Lower lobe of right lung (tissue), 2 donors: ENCODE data around the gene PUS1. TPM values are rescaled to one million over a fixed set of nuclear protein-coding genes. Genes with fewer than 3 reads are reported as not detected.

Source experiments
- ATAC-seq, 2 donors: fragments of 200-7000 bp; cut with Tn5 transposase; one replicate each; pipeline ENCODE4 v1.9.1; 2020 to 2022; ENCODE audit warnings: mild to moderate bottlenecking in 2 of 2, moderate library complexity in 2 of 2
- DNase-seq: peaks from one replicate; pipeline ENCODE4 v3.0.0-alpha.2; 2020
- H3K27ac ChIP-seq: fragments of 200-600 bp; one replicate; pipeline ENCODE4 v1.8.0; 2022
- H3K27me3 ChIP-seq: fragments of 200-600 bp; one replicate; pipeline ENCODE4 v1.8.0; 2022; ENCODE audit warnings: low read depth
- H3K36me3 ChIP-seq: fragments of 200-600 bp; one replicate; pipeline ENCODE4 v1.8.0; 2022; ENCODE audit warnings: mild to moderate bottlenecking
- H3K4me1 ChIP-seq: fragments of 200-600 bp; one replicate; pipeline ENCODE4 v1.8.0; 2022
- H3K4me3 ChIP-seq: fragments of 200-600 bp; one replicate; pipeline ENCODE4 v1.8.0; 2022; ENCODE audit warnings: mild to moderate bottlenecking
- H3K9me3 ChIP-seq: fragments of 200-600 bp; one replicate; pipeline ENCODE4 v1.8.0; 2022
- CTCF ChIP-seq: fragments of 200-600 bp; IDR thresholded peaks from one replicate; pipeline ENCODE4 v1.8.0; 2022; ENCODE audit warnings: antibody characterized with exemption, mild to moderate bottlenecking
- intact Hi-C: fragments of 100-400 bp; cut with DNase I; formaldehyde crosslinking; loops from one replicate; pipeline ENCODE4 v1.11.0; 2022
- total RNA-seq: library from RNA; stranded (reverse); fragmentation: NEBNext Ultra II Directional; extraction: Animal tissue kit (Norgen Biotek cat#: 25700); gene quantifications from one replicate; pipeline ENCODE4 v1.2.1, GENCODE V29; 2021
- donor health status: DM: no; HTN: yes; CAD: no; lungs with severe emphysema.

PUS1 gene
- total RNA-seq, 1 donor from 2014 or later: 19.1 TPM

- intact Hi-C loops: no loop called here
- Histone ChIP-seq H3K9me3 (no peaks in the 10 kb centered on the region), H3K27me3 (no peaks in the 10 kb centered on the region), H3K27ac (no peak overlapping the region), H3K4me3 (no peak overlapping the region), H3K36me3 (peaks cover 80% of the 10 kb centered on the region), H3K4me1 (peaks cover 9% of the 10 kb centered on the region)
- ATAC-seq (no peak), DNase-seq (no peak)
- TF ChIP-seq CTCF: no peak
Measured at GRCh38 chr12:131909081-131909751, 19.9 kb upstream of the PUS1 start.

GRCh38 chr12:131909752-131910219, 19.3 kb upstream of the PUS1 start:
- no peaks in the 10 kb centered on the region for H3K9me3 ChIP-seq
- H3K36me3 ChIP-seq: peaks cover 83% of the 10 kb centered on the region
- ATAC-seq (no peak), DNase-seq (no peak)
- intact Hi-C loops: no loop called here
- H3K4me3 ChIP-seq: no peak overlapping the region
- H3K27me3 ChIP-seq: no peaks in the 10 kb centered on the region
- no peak for TF ChIP-seq CTCF
- no peak overlapping the region for H3K27ac ChIP-seq
- H3K4me1 ChIP-seq: peaks cover 9% of the 10 kb centered on the region

- Histone ChIP-seq H3K4me1 (peaks cover 9% of the 10 kb centered on the region), H3K4me3 (no peak overlapping the region), H3K36me3 (peaks cover 89% of the 10 kb centered on the region), H3K27ac (no peak overlapping the region), H3K9me3 (no peaks in the 10 kb centered on the region), H3K27me3 (no peaks in the 10 kb centered on the region)
- intact Hi-C loops: no loop called here
- DNase-seq (no peak), ATAC-seq (no peak)
- TF ChIP-seq CTCF: no peak
Measured at GRCh38 chr12:131910302-131911027, 18.6 kb upstream of the PUS1 start.

GRCh38 chr12:131911028-131911650, 17.9 kb upstream of the PUS1 start:
- H3K4me1 ChIP-seq: peaks cover 9% of the 10 kb centered on the region
- intact Hi-C loops: no loop called here

More at GRCh38 chr12:131911028-131911650, 17.9 kb upstream of the PUS1 start:
- Histone ChIP-seq H3K4me3 (no peak overlapping the region), H3K9me3 (no peaks in the 10 kb centered on the region), H3K36me3 (peaks cover 95% of the 10 kb centered on the region), H3K27ac (no peak overlapping the region), H3K27me3 (no peaks in the 10 kb centered on the region)
- TF ChIP-seq CTCF: no peak
- no peak for DNase-seq
- no peak for ATAC-seq
